Myometrial cell (primary cell): ENCODE data around the gene OR52K1. TPM values are rescaled to one million over a fixed set of nuclear protein-coding genes. Genes with fewer than 3 reads are reported as not detected.

ENCODE experiments used
- total RNA-seq: library from RNA; depleted of rRNA; stranded (reverse); fragments of >200 nt; gene quantifications from 2 replicates; pipeline ENCODE4 v1.2.3, GENCODE V29; 2015

OR52K1 gene
- not detected in 2 replicates for total RNA-seq

DNA sequence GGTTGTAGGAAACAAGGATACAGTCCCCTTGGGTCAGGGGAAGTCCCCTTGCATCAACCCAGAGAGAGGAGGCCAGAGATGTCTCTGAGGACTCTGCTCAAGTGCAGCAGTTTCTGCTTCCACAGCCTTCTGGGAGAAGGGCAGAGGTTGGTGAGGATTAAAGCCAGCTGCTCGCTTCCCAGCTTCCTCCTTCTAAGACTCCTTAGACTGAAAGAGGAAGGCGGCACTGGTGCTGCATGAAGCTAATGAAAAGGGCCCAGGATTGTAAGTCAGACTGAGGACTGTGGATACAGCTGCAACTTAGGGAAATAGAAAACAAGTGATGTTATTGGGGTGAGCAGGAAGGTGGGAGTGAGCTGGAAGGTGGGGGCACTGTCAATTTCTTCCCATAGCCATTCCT lies at the start of gene OR52K1:
OR52K1 (plus strand) TSS at position 202 of the 400 bp plus-strand sequence. CDS start 6,255 bp downstream, outside the sequence.

DNA sequence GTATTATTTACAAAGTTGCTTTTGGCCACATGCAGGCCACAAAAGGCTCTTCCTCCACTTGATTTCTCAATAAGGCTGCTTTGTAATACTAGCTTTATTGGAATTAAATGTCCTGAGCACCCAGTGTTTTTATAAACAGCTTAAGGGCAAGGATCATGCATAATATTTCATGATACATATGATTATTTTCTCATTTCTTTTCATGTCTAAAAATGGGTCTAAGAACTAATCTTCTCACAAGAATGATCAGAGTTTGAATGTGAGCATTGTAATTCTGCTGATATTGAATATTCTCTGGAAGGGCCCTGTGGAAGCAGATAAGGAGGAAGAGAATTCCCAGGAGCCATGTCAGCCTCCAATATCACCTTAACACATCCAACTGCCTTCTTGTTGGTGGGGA lies 33.5 kb upstream of the OR52K1 start, which contains the start of gene OR52K2:
OR52K2 (plus strand) TSS at position 301 of the 400 bp plus-strand sequence; CDS start at position 346, 45 bp downstream.

Other genes with a start within 250 kb of the OR52K1 start
- not detected in 2 replicates for gene OR52B4, start 114.3 kb upstream of the OR52K1 start, total RNA-seq
- 11.5 and 18.4 TPM in 2 replicates for gene TRIM21, start 88.9 kb upstream of the OR52K1 start, total RNA-seq
- not detected in 2 replicates for gene OR52K2, start 33.4 kb upstream of the OR52K1 start, total RNA-seq
- not detected in 2 replicates for gene OR52M1, start 62.5 kb downstream of the OR52K1 start, total RNA-seq
- not detected in 2 replicates for gene OR52I2, start 99.1 kb downstream of the OR52K1 start, total RNA-seq
- not detected in 2 replicates for gene OR52I1, start 111.4 kb downstream of the OR52K1 start, total RNA-seq
- 10.1 and 13.3 TPM in 2 replicates for gene TRIM68, start 125.6 kb downstream of the OR52K1 start, total RNA-seq
- not detected in 2 replicates for gene OR51D1, start 154.8 kb downstream of the OR52K1 start, total RNA-seq
- gene OR51E1, start 161.3 kb downstream of the OR52K1 start, total RNA-seq = not detected in 2 replicates
- gene OR51E2, start 215.2 kb downstream of the OR52K1 start, total RNA-seq = under 0.01 TPM in 1 of 2 replicates, not detected in the other
- gene MMP26, start 222.1 kb downstream of the OR52K1 start, total RNA-seq = not detected in 2 replicates